ENCODE measurements around the gene PLEKHA7. TPM values are rescaled to one million over a fixed set of nuclear protein-coding genes. Genes with fewer than 3 reads are reported as not detected.
"Not testable (repeated sequence)": the region's sequence is repeated elsewhere in the genome, so short reads cannot be mapped to it uniquely, and the experiment has no call there.

PLEKHA7 gene
- polyA plus RNA-seq (2012; ENCODE audit: insufficient read depth, insufficient read length): 17.3 TPM

DNA sequence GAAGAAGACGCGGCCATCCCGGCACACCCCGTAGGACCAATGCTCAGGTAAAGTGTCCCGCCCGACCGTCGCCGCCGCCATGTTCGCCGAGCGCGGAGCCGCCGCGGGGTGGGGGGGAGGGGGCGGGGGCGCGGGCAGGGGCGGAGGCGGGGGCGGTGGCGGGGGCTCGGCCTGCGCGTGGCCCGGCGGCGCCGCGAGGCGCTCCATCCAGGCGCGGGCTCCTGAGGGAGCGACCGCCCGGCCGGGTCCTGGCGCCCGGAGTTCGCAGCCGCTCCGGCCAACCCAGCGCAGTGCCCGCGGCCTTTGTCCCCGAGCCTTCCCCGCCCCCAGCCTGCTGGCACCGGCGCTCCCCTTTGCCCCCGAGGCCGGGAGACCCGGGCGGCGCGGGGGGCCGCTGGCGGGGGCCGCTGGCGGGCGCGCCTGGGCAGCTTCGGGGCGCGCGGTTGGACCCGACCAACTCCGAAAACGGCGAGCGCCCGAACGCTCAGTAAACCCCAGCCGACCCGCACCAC, at the start of gene PLEKHA7:
Gene PLEKHA7, minus strand, starts transcription at position 94 of the 512 bp plus-strand sequence. Its CDS starts 13 bp downstream, at position 81.
- DNase-seq (ENCODE audit: low read depth, low spot score): no peak
- peak within 1 kb of the TSS; percentile 66 for H3K4me3 ChIP-seq (ENCODE audit: low read length)

- DNase-seq (ENCODE audit: low read depth, low spot score): no peak
- H3K4me3 ChIP-seq (ENCODE audit: low read length): no peak overlapping the region
Measured at GRCh38 chr11:17063171-17064002, 49.2 kb upstream of the PLEKHA7 start.

GRCh38 chr11:17051146-17051545, 36.9 kb upstream of the PLEKHA7 start:
- not testable (repeated sequence) for DNase-seq (ENCODE audit: low read depth, low spot score); H3K4me3 ChIP-seq (ENCODE audit: low read length)

DNA sequence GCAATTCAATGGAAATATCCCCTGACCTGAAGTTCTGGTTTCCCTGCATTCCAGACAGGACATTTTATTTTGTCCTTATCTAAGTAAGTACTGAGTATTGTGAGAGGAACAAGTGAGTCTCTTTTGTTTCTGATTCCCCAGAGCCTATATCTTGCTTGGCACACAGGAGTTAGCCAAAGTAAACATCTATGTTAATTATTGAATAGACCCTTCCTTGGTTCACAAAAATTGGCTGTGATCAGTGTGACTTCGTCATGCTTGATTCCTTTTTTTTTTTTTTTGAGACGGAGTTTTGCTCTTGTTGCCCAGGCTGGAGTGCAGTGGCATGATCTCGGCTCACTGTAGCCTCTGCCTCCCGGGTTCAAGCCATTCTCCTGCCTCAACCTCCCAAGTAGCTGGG, 34.3 kb upstream of the PLEKHA7 start:
- DNase-seq (ENCODE audit: low read depth, low spot score): not testable (repeated sequence)

DNA sequence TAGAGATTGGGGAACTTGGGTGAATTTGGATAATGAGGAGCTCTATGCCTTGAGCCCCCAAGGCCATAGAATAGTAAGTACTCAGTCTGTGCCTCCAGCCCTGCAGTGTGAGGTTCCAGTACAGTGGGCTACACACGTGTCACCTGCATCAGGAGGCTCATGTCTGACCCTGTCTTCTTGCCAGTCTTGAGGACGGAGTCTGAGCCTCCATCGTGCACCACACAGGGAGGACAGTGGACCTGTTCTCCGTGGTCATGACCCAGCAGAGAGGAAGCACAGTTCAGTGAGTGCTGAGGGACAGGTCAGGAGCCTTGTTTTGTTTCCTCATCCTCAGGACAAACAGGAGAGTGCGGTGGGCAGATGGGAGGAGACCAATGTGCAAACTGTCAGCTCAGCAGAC, 32.5 kb upstream of the PLEKHA7 start:
- no peak overlapping the region for H3K4me3 ChIP-seq (ENCODE audit: low read length)
- DNase-seq (ENCODE audit: low read depth, low spot score): no peak

More for the DNA sequence above, 34.3 kb upstream of the PLEKHA7 start:
- not testable (repeated sequence) for H3K4me3 ChIP-seq (ENCODE audit: low read length)

DNA sequence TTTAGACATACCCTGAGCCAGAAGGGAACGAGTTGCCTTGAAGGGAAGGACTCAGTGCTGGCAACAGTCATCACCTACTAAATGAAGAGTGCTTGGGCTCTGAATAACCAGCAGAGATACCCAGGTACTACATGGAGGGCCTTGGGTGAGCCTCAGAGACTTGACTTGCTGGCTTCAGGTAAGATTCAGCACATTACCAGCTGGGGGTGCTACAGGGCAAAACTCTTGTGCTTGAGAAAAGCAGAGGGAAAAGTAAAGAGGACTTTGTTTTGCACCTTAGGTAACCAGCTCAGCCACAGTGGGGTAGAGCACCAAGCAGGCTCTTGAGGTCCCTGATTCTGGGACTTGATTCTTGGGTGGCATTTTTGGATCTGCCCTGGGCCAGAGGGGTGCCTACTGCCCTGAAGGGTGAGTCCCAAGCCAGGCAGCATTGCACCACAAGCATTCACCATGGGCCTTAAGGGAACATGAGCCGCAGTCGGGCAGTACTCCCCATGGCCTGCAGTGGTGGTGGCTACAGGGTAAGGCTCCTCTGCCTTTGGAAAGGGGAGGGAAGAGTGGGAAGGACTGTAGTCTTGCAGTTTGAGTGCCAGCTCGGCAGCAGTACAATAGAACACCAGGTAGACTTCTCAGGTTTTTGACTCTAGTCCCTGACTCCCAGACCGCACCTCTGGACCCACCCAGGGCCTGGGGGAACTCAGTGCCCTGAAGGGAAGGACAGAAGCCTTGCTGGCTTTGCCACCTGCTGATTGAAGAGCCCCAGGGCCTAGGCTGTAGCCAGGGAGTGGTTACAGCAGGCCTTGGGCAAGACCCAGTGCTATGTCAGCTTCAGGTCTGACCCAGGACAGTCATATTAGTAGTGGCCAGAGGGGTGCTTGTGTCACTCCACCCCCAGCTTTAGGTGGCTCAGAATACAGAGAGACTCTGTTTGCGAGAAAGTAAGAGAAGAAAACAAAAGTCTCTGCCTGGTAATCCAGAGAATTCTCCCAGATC, 22.7 kb upstream of the PLEKHA7 start:
- DNase-seq (ENCODE audit: low read depth, low spot score): no peak
- H3K4me3 ChIP-seq (ENCODE audit: low read length): no peak overlapping the region

GRCh38 chr11:17034027-17034426, 19.8 kb upstream of the PLEKHA7 start:
- not testable (repeated sequence) for DNase-seq (ENCODE audit: low read depth, low spot score); H3K4me3 ChIP-seq (ENCODE audit: low read length)

DNA sequence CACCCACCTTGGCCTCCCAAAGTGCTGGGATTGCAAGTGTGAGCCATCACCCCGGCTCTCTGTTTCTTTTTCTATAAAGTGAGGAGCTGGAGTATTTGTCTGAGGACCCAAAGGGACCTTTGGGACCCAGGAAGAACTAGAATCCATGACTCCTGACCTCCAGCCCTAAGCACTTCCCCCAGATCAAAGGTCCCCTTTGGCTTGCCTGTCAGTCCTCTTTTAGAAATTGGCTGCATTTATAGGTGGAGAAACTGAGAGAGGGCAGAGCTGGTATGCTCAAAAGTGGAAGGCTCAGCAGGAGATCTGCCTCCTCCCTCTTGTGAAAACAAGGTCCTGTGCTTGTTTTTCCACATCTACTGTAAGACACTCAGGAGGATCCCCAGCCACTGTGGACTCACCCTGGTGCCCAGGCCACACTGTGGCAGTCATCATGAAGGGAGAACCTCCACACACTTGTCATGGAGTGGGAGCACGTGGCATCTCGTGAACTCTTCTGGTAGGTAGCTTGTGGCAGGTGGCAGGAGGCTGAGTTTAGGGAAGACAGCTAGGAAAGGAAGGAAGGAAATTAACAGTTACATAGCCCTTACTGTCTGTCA, 12.4 kb upstream of the PLEKHA7 start:
- DNase-seq (ENCODE audit: low read depth, low spot score): no peak
- H3K4me3 ChIP-seq (ENCODE audit: low read length): no peak overlapping the region

- no peak overlapping the region for H3K4me3 ChIP-seq (ENCODE audit: low read length)
- no peak for DNase-seq (ENCODE audit: low read depth, low spot score)
Measured at GRCh38 chr11:17024924-17025323, 10.7 kb upstream of the PLEKHA7 start.

DNA sequence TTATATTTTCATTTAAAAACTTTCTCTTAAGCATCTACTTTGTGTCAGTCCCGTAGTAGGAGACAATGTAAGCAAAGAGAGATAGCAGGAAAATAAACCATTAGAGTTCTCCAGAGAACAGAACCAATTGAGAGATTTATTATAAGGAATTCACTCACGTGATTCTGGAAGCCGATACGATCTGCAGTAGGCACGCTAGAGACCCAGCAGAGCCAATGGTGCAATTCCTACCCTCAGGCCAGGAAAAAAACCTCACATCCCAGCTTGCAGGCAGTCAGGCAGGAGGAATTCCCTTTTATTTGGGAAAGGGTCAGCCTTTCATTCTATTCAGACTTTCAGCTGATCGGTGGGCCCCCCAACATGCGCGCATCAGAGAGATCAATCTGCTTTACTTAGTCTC, 7.3 kb upstream of the PLEKHA7 start:
- DNase-seq (ENCODE audit: low read depth, low spot score): no peak
- H3K4me3 ChIP-seq (ENCODE audit: low read length): no peak overlapping the region

DNA sequence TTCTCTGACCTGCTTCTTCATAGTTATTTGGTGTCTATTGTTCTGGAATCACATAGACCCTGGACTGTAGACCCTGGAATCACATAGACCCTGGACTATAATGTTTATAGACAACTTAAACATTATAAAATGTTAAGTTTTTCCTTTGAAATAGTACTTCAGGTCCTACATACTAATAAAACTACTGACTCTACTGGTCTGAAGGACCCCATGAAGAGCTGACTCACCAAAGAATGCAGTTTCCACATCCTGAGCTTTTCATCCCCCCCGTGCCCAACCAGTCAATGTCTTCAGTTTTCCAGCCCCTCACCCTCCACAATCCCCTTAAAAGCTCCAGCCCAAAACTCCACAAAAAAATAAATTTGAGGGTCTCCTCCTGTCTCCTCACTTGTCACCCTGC, 6.6 kb upstream of the PLEKHA7 start:
- no peak overlapping the region for H3K4me3 ChIP-seq (ENCODE audit: low read length)
- no peak for DNase-seq (ENCODE audit: low read depth, low spot score)

GRCh38 chr11:17019232-17019631, 5.0 kb upstream of the PLEKHA7 start:
- DNase-seq (ENCODE audit: low read depth, low spot score): no peak
- no peak overlapping the region for H3K4me3 ChIP-seq (ENCODE audit: low read length)

DNA sequence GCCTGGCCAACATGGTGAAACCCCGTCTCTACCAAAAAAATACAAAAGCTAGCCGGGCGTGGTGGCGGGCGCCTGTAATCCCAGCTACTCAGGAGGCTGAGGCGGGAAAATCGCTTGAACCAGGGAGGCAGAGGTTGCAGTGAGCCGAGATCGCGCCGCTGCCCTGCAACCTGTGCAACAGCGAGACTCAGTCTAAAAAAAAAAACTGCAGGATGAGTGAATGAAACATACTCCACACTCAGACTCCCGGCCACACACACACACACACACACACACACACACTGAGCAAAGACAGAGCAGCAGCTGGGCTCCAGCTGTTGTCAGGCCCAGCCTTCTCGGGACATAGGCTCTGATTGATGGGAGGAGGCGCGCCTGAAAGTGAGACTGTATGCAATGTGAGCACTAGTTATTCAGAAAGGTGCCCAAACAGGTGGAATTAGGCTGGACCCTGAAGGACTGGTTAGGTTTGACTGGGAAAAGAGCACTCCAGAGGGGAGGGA, 1.5 kb upstream of the PLEKHA7 start:
- H3K4me3 ChIP-seq (ENCODE audit: low read length): no peak overlapping the region
- no peak for DNase-seq (ENCODE audit: low read depth, low spot score)

- peak overlapping the region; percentile 66 for H3K4me3 ChIP-seq (ENCODE audit: low read length)
- DNase-seq (ENCODE audit: low read depth, low spot score): peak; percentile 42
Measured at GRCh38 chr11:17014833-17015626, 816 bp upstream of the PLEKHA7 start.

DNA sequence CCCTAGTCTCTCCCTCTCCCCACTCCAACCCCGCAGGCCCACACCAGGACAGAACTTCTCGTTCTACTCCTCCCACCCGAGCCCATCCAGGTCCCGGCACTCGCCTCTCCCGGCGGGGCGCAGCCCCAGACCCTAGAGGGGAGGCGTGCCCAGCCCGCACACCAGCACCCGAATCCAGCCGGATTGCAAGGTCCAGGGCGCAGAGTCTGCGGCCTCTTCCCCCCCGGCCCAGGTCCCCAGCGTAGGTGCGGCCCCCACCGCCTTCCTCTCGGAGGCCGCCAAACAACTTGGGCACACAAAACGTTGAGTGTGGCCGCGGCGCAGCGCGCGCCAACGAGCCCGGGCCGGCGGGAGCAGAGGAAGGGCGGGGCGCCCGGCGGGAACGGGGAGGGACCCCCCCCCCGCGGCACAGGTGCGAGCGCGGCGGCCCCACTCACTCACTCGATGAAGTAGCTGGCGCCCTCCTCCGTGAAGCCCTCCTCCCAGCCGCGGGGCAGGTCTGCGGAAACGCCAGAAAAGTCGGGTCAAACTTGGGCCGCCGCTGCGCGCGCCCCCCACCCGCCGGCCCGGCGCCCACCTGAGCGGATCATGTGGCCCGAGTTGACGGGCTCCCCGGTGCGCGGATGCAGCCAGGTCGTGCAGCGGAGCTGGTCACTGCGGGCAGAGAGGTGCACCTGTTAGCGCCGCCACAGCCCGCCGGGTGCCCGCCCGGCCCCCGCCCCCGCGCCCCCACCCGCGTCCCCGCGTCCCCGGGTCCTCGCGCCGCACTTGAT, 480 bp downstream of the PLEKHA7 start:
- H3K4me3 ChIP-seq (ENCODE audit: low read length): peak overlapping the region; percentile 66
- DNase-seq (ENCODE audit: low read depth, low spot score): no peak

DNA sequence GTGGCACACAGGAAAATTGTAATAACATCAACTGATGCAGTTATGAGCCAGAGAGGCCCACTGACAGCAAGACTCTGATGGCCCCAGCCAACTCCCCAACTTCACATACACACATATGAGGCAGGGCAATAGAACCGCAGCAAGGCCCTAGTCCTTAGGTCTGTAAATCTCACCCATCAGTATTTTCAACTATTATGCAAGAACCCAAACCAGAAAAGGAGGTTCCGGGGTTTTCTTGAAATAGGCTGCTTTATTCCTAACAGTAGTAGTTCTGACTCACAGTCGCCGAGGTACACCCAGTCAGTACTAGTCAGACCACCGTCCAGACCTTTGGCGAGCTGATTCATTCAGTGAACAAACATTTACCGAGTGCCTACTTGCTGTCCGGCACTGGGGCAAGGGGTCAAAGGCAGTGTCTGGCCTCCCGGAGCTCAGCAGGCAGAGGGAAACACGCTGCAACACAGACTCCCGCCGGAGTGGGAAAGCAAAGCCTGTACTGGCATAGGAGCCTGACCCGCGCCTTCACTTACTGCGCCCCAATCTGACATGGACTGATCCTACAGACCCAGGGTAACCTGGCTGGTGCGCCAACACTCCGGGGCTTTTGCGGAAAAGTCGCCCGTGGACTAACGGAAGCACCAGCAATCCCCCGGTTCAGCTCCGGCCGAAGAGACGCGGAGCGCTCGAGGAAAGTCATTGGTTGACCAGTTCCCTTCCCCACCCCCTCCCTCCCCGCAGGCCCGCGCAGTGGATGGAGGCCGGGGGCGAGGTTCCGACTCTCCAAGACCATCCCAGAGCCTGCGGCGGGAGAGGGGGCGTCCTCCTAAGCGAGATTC, 1.3 kb downstream of the PLEKHA7 start:
- DNase-seq (ENCODE audit: low read depth, low spot score): no peak
- H3K4me3 ChIP-seq (ENCODE audit: low read length): peak overlapping the region; percentile 66

- DNase-seq (ENCODE audit: low read depth, low spot score): no peak
- no peak overlapping the region for H3K4me3 ChIP-seq (ENCODE audit: low read length)
Measured at GRCh38 chr11:17012179-17012578, 2.0 kb downstream of the PLEKHA7 start.

All from Jurkat, Clone E6-1 (cell line).